Left colon (tissue), 2 donors: ENCODE measurements around the gene SORT1. TPM values are rescaled to one million over a fixed set of nuclear protein-coding genes. Genes with fewer than 3 reads are reported as not detected.
A peak's percentile ranks its signal among the peaks of the same experiment; 100 is the strongest.
"Not testable (repeated sequence)": the region's sequence is repeated elsewhere in the genome, so short reads cannot be mapped to it uniquely, and the experiment has no call there.

Experiments used
- ATAC-seq: fragments of 200-7000 bp; cut with Tn5 transposase; one replicate; pipeline ENCODE4 v1.9.1; 2020; ENCODE audit warnings: mild to moderate bottlenecking, moderate library complexity
- DNase-seq, 2 donors: peaks; one replicate each; pipeline ENCODE4 v3.0.0-alpha.2; 2020
- intact Hi-C, 2 donors: fragments of 100-400 bp; cut with DNase I in 1 of 2; cut with micrococcal nuclease in 1 of 2; formaldehyde crosslinking; loops; one replicate each; pipeline versions ENCODE4 v1.11.2 to v1.14.0; 2022; cut with DNase I, micrococcal nuclease
- total RNA-seq, 2 donors: library from RNA; stranded (reverse); fragmentation: NEBNext Ultra II Directional; extraction: Animal tissue kit (Norgen Biotek cat#: 25700); gene quantifications; one replicate each; pipeline ENCODE4 v1.2.1, GENCODE V29; 2021
- donor health status: DM: no; HTN: no; CAD: no.
- donor health status: DM: yes; HTN: yes; CAD: no.

SORT1 gene
- total RNA-seq, 2 donors from 2014 or later, result 123 to 124 TPM

GRCh38 chr1:109399326-109399957, 1.7 kb upstream of the SORT1 start:
- peak; percentile 36 for ATAC-seq
- DNase-seq, result no peak
- intact Hi-C loops, result loop anchor here in 1 of 2 donors (5.0 kb wide), 1 partner anchor 122 kb away; no protein-coding TSS in a partner anchor

GRCh38 chr1:109398343-109399225, 866 bp upstream of the SORT1 start:
- DNase-seq, result peak in 1 of 2 donors; percentile 12
- intact Hi-C loops, result loop anchor here in 1 of 2 donors (5.0 kb wide), 1 partner anchor 121 kb away; no protein-coding TSS in a partner anchor

GRCh38 chr1:109396871-109397580, 692 bp downstream of the SORT1 start:
- peak; percentile 27 for ATAC-seq
- intact Hi-C loops, result loop anchor here in 1 of 2 donors (5.0 kb wide), 1 partner anchor 120 kb away; no protein-coding TSS in a partner anchor
- peak; percentile 31 to 42 for DNase-seq

More at GRCh38 chr1:109398343-109399225, 866 bp upstream of the SORT1 start:
- ATAC-seq, result peak; percentile 16

- DNase-seq (no peak), ATAC-seq (no peak)
- intact Hi-C loops, result loop anchor here in 1 of 2 donors (5.0 kb wide), 1 partner anchor 119 kb away; no protein-coding TSS in a partner anchor
Observed at GRCh38 chr1:109396513-109396839, 1.2 kb downstream of the SORT1 start.

DNA sequence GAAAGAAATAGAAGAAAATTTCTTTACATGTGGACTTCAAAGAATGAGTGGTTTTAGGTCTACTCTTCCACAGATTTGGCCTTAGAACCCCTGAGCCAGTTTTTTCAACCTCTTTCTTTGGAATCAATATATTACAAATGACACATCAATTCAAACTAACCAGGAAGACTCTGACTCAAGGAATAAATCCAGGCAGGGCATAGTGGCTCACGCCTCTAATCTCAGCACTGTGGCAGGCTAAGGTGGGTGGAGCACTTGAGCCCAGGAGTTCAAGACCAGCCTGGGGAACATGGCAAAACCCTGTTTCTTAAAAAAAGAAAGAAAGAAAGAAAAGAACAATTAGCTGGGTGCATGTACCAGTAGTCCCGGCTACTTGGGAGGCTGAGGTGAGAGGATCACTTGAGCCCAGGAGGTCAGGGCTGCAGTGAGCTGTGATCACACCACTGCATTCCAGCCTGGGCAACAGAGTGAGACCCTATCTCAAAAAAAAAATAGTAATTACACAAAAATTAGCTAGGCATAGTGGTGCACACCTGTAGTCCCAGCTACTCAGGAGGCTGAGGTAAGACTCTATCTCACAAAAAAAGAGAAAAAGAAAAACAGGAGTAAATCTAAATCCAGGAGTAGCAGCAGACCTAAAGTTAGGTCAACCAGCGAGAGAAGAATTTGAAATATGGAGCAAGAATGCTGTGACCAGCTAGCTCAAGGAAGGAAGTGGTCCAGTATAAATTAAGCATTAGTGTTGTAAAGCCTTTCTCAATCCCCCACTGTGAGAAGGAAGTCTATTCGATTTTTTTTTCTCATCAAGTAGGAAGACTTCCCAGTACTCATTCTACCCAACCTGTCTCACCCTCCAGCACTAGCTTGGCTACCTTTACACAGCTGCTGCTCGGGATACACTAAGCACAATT, 1.9 kb downstream of the SORT1 start:
- peak; percentile 21 for ATAC-seq
- peak in 1 of 2 donors; percentile 26 for DNase-seq
- intact Hi-C loops, result loop anchor here in 1 of 2 donors (5.0 kb wide), 1 partner anchor 119 kb away; no protein-coding TSS in a partner anchor

- intact Hi-C loops, result loop anchor here in 1 of 2 donors (5.0 kb wide), 1 partner anchor 118 kb away; no protein-coding TSS in a partner anchor
- ATAC-seq, DNase-seq: not testable (repeated sequence)
Observed at GRCh38 chr1:109395282-109395599, 2.5 kb downstream of the SORT1 start.

DNA sequence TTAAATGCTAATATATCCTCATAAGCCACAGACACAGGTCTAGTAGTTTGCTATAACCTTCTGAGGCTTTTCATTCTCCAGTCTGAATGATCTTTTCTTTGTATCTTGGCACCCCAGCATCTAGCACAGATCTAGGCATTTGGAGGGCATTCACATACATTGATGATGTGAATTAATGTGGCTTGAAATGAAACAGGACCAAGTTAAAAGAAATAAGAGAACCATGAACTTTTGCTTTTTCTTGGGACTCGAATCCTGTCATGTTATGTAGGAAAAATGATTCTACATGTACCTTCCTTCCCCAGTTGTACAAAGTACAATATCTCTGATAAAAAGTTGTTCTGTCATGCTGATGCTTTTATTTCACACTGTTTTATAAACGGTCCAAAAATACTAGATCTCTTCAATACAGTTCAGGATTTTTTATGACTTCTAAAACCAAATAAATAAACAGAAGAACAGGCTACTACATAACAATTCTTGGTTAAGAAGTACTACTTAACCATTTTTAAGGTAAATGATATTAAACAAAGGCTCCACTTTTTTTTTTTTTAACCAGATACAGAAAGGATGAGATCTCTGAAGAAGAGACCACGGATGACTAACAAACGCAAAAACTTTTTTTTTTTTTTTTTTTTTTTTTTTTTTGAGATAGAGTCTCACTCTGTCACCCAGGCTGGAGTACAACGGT, 3.0 kb downstream of the SORT1 start:
- intact Hi-C loops, result loop anchor here in 1 of 2 donors (5.0 kb wide), 1 partner anchor 117 kb away; no protein-coding TSS in a partner anchor
- ATAC-seq, result no peak

GRCh38 chr1:109393617-109394233, 4.0 kb downstream of the SORT1 start:
- ATAC-seq (no peak), DNase-seq (no peak)
- intact Hi-C loops, result no loop called here

More for the DNA sequence above, 3.0 kb downstream of the SORT1 start:
- no peak for DNase-seq

DNA sequence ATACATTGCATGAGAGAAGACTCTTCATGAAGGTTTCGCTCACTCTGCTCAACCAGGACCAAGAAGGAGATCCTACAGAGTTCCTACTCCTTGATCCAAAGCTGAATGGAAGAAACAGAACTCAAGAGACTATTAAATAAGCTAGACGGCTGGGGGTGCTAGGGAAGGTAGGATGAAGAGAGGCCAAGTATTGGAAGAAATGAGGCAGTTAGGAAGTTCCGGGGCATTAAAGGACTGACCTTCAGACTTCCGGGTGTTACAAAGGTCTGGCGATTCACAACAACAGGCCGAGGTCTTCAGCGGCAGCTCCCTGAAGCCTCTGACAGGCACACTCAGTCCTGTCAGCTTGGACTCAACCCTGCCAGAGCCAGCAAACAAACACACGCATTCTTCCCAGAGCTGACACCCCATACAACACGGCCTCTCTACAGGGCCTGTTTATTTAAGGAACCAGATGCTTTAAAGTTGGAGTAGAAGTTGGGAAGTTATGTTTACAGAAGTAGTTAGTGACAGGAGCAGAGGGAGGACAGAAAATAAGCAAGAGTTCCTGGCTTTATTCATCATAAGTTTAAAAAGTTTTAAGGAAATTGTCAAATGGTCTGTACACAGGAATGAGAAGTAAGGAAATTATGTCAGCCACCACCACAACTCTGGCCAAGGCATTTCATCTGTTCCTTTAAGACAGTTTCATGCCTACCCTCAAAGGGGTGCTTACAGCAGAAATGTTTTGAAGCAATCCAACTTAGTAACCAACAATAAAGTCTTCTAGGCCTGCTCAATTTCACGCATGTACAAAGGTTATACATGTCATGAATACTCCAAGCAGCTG, 4.7 kb downstream of the SORT1 start:
- ATAC-seq (peak; percentile 74), DNase-seq (peak; percentile 36 to 78)
- intact Hi-C loops, result no loop called here

DNA sequence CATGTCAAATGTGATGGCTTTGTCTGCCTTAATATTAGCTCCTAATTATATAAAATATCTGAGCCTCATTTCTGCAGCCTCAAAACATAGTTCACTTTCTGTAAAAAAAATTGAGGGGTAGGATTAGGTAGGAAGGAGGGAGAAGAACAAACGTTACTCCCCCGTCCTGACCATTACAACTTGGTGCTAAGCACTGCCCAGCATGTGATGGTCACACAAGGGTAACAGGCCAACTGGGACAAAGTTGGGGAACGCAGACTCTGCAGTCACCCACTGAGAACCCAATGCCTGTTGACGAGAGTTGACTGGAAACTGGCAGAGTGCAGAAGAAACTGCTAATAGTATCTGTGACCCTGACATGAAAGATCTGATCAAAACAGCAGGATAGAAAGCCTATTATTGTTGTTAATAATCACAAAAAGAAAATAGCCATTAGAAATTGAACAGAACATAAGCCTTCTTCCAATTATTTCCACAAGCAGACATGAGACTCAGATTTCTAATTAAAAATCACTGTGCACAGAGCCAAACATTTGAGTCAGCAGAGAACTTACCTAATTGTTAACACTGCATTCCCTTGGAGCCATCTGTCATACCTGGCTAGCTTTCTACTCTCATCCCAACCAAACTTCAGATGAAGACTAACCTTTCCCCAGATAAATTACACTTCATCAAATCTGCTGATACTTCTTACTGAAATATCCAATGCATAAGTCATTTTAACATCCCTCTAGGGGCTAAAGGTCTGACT, 5.5 kb downstream of the SORT1 start:
- intact Hi-C loops, result no loop called here
- no peak for ATAC-seq

DNA sequence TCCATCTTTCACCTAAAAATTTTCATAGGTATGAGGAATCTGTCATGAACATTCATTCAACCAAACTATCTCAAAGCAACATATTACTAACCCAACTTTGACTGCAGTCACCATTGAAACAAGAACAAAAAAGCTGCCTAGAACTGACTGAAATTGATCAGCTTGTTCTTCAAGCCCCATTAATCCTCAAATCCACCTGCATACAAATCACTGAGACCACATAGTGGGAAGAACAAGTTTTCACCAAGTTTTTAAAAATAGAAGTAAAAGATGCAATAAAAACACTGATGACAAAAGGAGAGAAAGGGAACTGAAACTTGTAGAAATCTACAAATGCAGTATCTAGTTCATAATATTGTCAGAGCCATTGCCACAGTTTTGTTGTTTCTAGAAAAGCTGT, 6.1 kb downstream of the SORT1 start:
- ATAC-seq, result no peak
- intact Hi-C loops, result no loop called here
- no peak for DNase-seq

More for the DNA sequence above, 5.5 kb downstream of the SORT1 start:
- DNase-seq, result no peak

DNA sequence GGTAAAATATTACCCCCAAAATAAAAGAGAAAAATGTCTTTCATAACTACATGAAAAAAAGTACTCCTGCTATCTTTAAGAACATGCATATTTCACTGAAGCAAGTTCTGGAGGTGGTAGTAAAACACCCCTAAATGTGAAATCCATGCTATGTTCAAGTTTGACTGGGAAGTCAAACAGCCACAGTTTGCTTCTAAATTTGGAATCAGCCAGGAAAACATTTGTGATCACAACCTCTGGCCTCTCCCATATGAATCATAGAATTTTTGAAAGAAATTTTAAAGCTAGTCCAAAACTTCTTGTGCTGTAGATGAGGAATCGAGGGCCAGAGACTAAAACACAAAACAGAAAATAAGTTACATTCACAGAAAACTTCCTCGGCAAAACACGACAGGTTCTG, 6.6 kb downstream of the SORT1 start:
- DNase-seq, result no peak
- ATAC-seq, result no peak
- intact Hi-C loops, result no loop called here

- no peak for ATAC-seq
- intact Hi-C loops, result no loop called here
- no peak for DNase-seq
Observed at GRCh38 chr1:109389638-109390341, 7.9 kb downstream of the SORT1 start.

DNA sequence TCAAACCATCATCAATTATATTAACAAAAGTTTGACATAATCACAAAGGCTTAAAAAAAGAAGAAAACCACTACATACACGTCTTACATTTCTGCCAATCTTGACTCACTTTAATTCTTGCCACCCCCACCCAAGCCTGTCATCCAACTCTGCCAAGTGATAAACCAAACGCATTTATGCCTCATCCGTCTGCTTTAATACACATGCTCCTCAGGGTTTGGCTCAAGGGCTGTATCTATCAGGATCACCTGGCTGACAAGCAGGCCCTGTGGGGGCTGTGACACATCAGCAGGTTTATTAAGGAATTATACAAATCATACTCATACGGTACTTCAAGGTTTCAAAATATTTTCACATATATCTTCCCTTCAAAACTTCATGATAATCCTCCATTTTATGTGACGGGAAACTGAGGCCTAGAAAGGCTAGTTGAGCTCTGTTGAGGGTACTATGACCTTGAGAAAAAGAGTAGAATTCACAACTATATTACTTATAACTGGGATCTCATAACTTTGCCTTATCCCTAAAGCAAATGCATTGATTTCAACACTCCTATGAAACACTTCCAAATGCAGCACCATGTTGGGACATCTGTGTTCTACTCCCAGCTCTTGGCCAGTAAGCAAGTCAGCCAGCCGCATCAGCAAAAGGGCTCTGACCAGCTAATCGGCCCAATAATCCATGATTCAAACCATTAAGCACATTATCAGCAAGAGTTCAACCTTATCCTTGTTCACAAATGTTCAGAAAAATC, 8.7 kb downstream of the SORT1 start:
- DNase-seq (no peak), ATAC-seq (no peak)
- intact Hi-C loops, result no loop called here
